H9 (cell line): ENCODE measurements around the gene TRH. TPM values are rescaled to one million over a fixed set of nuclear protein-coding genes. Genes with fewer than 3 reads are reported as not detected.

Experiments used
- DNase-seq: peaks from one replicate; pipeline ENCODE4 v3.0.0-alpha.2; 2017
- H2AFZ ChIP-seq: one replicate; pipeline ENCODE4 v1.6.1; 2013; ENCODE audit warnings: mild to moderate bottlenecking, low read length, control low read depth, moderate library complexity
- H2AK5ac ChIP-seq: 2 replicates; pipeline ENCODE4 v1.6.1; 2013; ENCODE audit warnings: low read length, control low read depth, mixed read lengths; ENCODE audit not compliant: insufficient read length
- H2BK120ac ChIP-seq: one replicate; pipeline ENCODE4 v1.6.1; 2013; ENCODE audit warnings: low read depth, mild to moderate bottlenecking, low read length, control low read depth, inconsistent platforms; ENCODE audit not compliant: poor library complexity, severe bottlenecking
- H2BK12ac ChIP-seq: 2 replicates; pipeline ENCODE4 v1.6.1; 2013; ENCODE audit warnings: low read length, control low read depth, mixed read lengths, low read depth; ENCODE audit not compliant: insufficient read length
- H2BK15ac ChIP-seq: 2 replicates; pipeline ENCODE4 v1.6.1; 2013; ENCODE audit warnings: low read depth, low read length, control low read depth
- H2BK20ac ChIP-seq: one replicate; pipeline ENCODE4 v1.6.1; 2013; ENCODE audit warnings: low read depth, mild to moderate bottlenecking, low read length, control low read depth, inconsistent platforms; ENCODE audit not compliant: poor library complexity, severe bottlenecking
- H2BK5ac ChIP-seq: 2 replicates; pipeline ENCODE4 v1.6.1; 2013; ENCODE audit warnings: low read length, control low read depth, mixed read lengths; ENCODE audit not compliant: insufficient read length
- H3K14ac ChIP-seq: 2 replicates; pipeline ENCODE4 v1.6.1; 2013; ENCODE audit warnings: low read length, control low read depth; ENCODE audit not compliant: insufficient read depth
- H3K18ac ChIP-seq: 2 replicates; pipeline ENCODE4 v1.6.1; 2013; ENCODE audit warnings: low read depth, mild to moderate bottlenecking, mixed read lengths, low read length, control low read depth; ENCODE audit not compliant: insufficient read length
- H3K23ac ChIP-seq: 2 replicates; pipeline ENCODE4 v1.6.1; 2013; ENCODE audit warnings: low read length, control low read depth, mixed read lengths, low read depth; ENCODE audit not compliant: insufficient read length
- H3K23me2 ChIP-seq: 2 replicates; pipeline ENCODE4 v1.6.1; 2013; ENCODE audit warnings: low read depth, mild to moderate bottlenecking, mixed read lengths, low read length, control low read depth; ENCODE audit not compliant: insufficient read length, poor library complexity, severe bottlenecking
- H3K27ac ChIP-seq: 2 replicates; pipeline ENCODE4 v1.5.1; 2013; ENCODE audit warnings: low read length, control low read depth, mixed read lengths, low read depth; ENCODE audit not compliant: insufficient read length
- H3K27me3 ChIP-seq: 2 replicates; pipeline ENCODE4 v1.6.1; 2013; ENCODE audit warnings: low read length, control low read depth, inconsistent platforms; ENCODE audit not compliant: insufficient read depth
- H3K4ac ChIP-seq: 2 replicates; pipeline ENCODE4 v1.6.1; 2013; ENCODE audit warnings: low read depth, mild to moderate bottlenecking, control low read depth, inconsistent platforms, low read length, moderate library complexity
- H3K4me1 ChIP-seq: 2 replicates; pipeline ENCODE4 v1.6.1; 2013; ENCODE audit warnings: low read length, control low read depth, inconsistent platforms; ENCODE audit not compliant: insufficient read depth
- H3K4me2 ChIP-seq: 2 replicates; pipeline ENCODE4 v1.6.1; 2013; ENCODE audit warnings: low read length, control low read depth, mixed read lengths; ENCODE audit not compliant: insufficient read length, insufficient read depth
- H3K56ac ChIP-seq: 2 replicates; pipeline ENCODE4 v1.6.1; 2013; ENCODE audit warnings: low read depth, mild to moderate bottlenecking, mixed read lengths, low read length, control low read depth; ENCODE audit not compliant: insufficient read length
- H3K79me1 ChIP-seq: 2 replicates; pipeline ENCODE4 v1.6.1; 2013; ENCODE audit warnings: low read depth, mild to moderate bottlenecking, moderate library complexity, low read length, control low read depth, inconsistent platforms; ENCODE audit not compliant: insufficient read depth, poor library complexity, severe bottlenecking
- H3K79me2 ChIP-seq: 2 replicates; pipeline ENCODE4 v1.6.1; 2013; ENCODE audit warnings: low read length, control low read depth, inconsistent platforms; ENCODE audit not compliant: insufficient read depth
- H3K9ac ChIP-seq: 2 replicates; pipeline ENCODE4 v1.6.1; 2013; ENCODE audit warnings: low read length, control low read depth, mixed read lengths; ENCODE audit not compliant: insufficient read length; ENCODE audit errors: extremely low read depth
- H3K9me3 ChIP-seq: one replicate; pipeline ENCODE4 v1.6.1; 2013; ENCODE audit warnings: low read depth, low read length, inconsistent platforms; ENCODE audit not compliant: control insufficient read depth
- H3T11ph ChIP-seq: one replicate; pipeline ENCODE4 v1.6.1; 2013; ENCODE audit warnings: mild to moderate bottlenecking, low read length, control low read depth, inconsistent platforms
- H4K20me1 ChIP-seq: one replicate; pipeline ENCODE4 v1.6.1; 2013; ENCODE audit not compliant: control insufficient read depth, insufficient read length, insufficient read depth
- H4K5ac ChIP-seq: 2 replicates; pipeline ENCODE4 v1.6.1; 2013; ENCODE audit warnings: low read depth, mild to moderate bottlenecking, mixed read lengths, low read length, control low read depth; ENCODE audit not compliant: insufficient read length
- H4K8ac ChIP-seq: replicated peaks from 2 replicates; pipeline ENCODE4 v1.6.1; 2013; ENCODE audit warnings: low read length, control low read depth, mixed read lengths, low read depth; ENCODE audit not compliant: insufficient read length
- H4K91ac ChIP-seq: 2 replicates; pipeline ENCODE4 v1.6.1; 2013; ENCODE audit warnings: low read depth, mild to moderate bottlenecking, moderate library complexity, mixed read lengths, low read length, control low read depth; ENCODE audit not compliant: insufficient read length
- H3K27ac Mint-ChIP-seq, 3 experiments: 2 replicates in 2 of 3; 3 replicates in 1 of 3; pipeline ENCODE4 v1.8.0; 2020 to 2021; ENCODE audit warnings: mixed read lengths in 3 of 3, mild to moderate bottlenecking in 1 of 3, moderate library complexity in 1 of 3
- H3K27me3 Mint-ChIP-seq: 2 replicates; pipeline ENCODE4 v1.8.0; 2021; ENCODE audit warnings: low read depth, mild to moderate bottlenecking, moderate library complexity, mixed read lengths
- H3K36me3 Mint-ChIP-seq, 3 experiments: 2 replicates in 2 of 3; 3 replicates in 1 of 3; pipeline ENCODE4 v1.8.0; 2020 to 2021; ENCODE audit warnings: low read depth in 3 of 3, mixed read lengths in 3 of 3; ENCODE audit not compliant: insufficient read depth in 1 of 3
- H3K4me1 Mint-ChIP-seq, 2 experiments: 2 replicates each; pipeline ENCODE4 v1.8.0; 2020; ENCODE audit warnings: mixed read lengths in 2 of 2
- H3K4me3 Mint-ChIP-seq, 2 experiments: 2 replicates in 1 of 2; 3 replicates in 1 of 2; pipeline ENCODE4 v1.8.0; 2020 to 2021; ENCODE audit warnings: mild to moderate bottlenecking in 2 of 2, mixed read lengths in 2 of 2, moderate library complexity in 1 of 2
- H3K9me3 Mint-ChIP-seq, 2 experiments: 2 replicates in 1 of 2; 3 replicates in 1 of 2; pipeline ENCODE4 v1.8.0; 2020; ENCODE audit warnings: mild to moderate bottlenecking in 2 of 2, mixed read lengths in 2 of 2, moderate library complexity in 1 of 2
- whole genome bisulfite sequencing: extraction: QIAGEN DNeasy Blood & Tissue Kit; methylation state at CpG from one replicate; pipeline ENCODE4 v1.1.7; 2013; ENCODE audit warnings: missing lambda C conversion rate, low lambda C conversion rate, mixed read lengths; ENCODE audit not compliant: insufficient read length; ENCODE audit errors: extremely low coverage; 5-methylcytosine and 5-hydroxymethylcytosine counted together
- total RNA-seq: library from RNA; stranded (reverse); gene quantifications from 2 replicates; pipeline ENCODE4 v1.2.1, GENCODE V29; 2021
- TF ChIP-seq, protein P1 (sequence below): fragments of 200-600 bp; sonication (generic); conservative IDR thresholded peaks from 3 replicates; pipeline ENCODE4 v1.8.0; 2021; ENCODE audit warnings: antibody characterized with exemption, mild to moderate bottlenecking

The TRH gene
- total RNA-seq, 1 experiment from 2014 or later = not detected

DNA sequence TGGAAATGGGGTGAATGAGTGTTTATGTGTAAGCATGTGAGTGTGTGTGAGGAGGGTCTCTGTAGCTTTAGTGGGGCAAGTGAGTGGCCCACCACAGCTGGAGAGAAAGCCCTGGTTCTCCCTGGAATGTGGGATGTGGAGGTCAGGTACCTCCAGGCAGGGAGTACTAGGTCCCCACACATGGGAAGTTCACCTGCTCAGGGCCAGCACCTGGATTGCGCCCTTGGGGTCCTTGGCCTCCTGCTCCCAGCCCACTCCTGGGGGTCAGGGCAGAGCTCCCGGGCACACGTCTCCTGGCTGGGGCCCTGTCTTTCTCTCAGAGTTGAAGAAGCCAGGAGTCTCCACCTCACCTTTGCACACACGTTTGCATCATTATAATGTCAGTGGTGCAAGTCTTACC lies 41.0 kb upstream of the TRH start:
- Mint-ChIP-seq H3K4me3 (no peak overlapping the region), H3K27ac (no peak overlapping the region), H3K27me3 (peaks cover 12% of the 10 kb centered on the region), H3K9me3 (peaks cover 11 to 13% of the 10 kb centered on the region in 2 experiments), H3K4me1 (peaks cover 9 to 15% of the 10 kb centered on the region in 2 experiments), H3K36me3 (peaks cover 2 to 12% (median 5%) of the 10 kb centered on the region in 3 experiments; a peak in 4 of 7 replicates)
- Histone ChIP-seq H3K23me2 (no peaks in the 10 kb centered on the region), H3K4me1 (no peaks in the 10 kb centered on the region), H3K27ac (no peak overlapping the region), H4K20me1 (no peaks in the 10 kb centered on the region), H4K8ac (no peak overlapping the region), H3K18ac (no peak overlapping the region), H2BK120ac (no peak overlapping the region), H2BK12ac (no peak overlapping the region), H3K9ac (no peak overlapping the region), H2BK20ac (no peak overlapping the region), H2BK15ac (no peak overlapping the region), H3K27me3 (no peaks in the 10 kb centered on the region), H3K79me1 (no peaks in the 10 kb centered on the region), H2AK5ac (no peak overlapping the region), H3K56ac (no peak overlapping the region), H3T11ph (no peak overlapping the region), H2AFZ (no peak overlapping the region), H3K4ac (no peak overlapping the region), H4K5ac (no peak overlapping the region), H3K4me2 (no peak overlapping the region), H3K79me2 (no peaks in the 10 kb centered on the region), H2BK5ac (no peak overlapping the region), H3K9me3 (no peaks in the 10 kb centered on the region), H4K91ac (no peak overlapping the region), H3K23ac (no peak overlapping the region), H3K14ac (no peak overlapping the region)
- DNase-seq = no peak
- no CpG with 5 or more reads among the region's 4 CpGs for WGBS
- TF ChIP-seq, protein P1, sequence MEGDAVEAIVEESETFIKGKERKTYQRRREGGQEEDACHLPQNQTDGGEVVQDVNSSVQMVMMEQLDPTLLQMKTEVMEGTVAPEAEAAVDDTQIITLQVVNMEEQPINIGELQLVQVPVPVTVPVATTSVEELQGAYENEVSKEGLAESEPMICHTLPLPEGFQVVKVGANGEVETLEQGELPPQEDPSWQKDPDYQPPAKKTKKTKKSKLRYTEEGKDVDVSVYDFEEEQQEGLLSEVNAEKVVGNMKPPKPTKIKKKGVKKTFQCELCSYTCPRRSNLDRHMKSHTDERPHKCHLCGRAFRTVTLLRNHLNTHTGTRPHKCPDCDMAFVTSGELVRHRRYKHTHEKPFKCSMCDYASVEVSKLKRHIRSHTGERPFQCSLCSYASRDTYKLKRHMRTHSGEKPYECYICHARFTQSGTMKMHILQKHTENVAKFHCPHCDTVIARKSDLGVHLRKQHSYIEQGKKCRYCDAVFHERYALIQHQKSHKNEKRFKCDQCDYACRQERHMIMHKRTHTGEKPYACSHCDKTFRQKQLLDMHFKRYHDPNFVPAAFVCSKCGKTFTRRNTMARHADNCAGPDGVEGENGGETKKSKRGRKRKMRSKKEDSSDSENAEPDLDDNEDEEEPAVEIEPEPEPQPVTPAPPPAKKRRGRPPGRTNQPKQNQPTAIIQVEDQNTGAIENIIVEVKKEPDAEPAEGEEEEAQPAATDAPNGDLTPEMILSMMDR = no peak
